HG03442 (cell line): ENCODE data around the gene RAB18.
"Not testable (repeated sequence)": the region's sequence is repeated elsewhere in the genome, so short reads cannot be mapped to it uniquely, and the experiment has no call there.

ENCODE experiments used
- ATAC-seq: cut with Tn5 transposase; IDR thresholded peaks from one replicate; pipeline ENCODE4 v1.9.1; 2021; ENCODE audit warnings: mild to moderate bottlenecking, moderate library complexity; ENCODE audit not compliant: unreplicated experiment

RAB18 gene

DNA sequence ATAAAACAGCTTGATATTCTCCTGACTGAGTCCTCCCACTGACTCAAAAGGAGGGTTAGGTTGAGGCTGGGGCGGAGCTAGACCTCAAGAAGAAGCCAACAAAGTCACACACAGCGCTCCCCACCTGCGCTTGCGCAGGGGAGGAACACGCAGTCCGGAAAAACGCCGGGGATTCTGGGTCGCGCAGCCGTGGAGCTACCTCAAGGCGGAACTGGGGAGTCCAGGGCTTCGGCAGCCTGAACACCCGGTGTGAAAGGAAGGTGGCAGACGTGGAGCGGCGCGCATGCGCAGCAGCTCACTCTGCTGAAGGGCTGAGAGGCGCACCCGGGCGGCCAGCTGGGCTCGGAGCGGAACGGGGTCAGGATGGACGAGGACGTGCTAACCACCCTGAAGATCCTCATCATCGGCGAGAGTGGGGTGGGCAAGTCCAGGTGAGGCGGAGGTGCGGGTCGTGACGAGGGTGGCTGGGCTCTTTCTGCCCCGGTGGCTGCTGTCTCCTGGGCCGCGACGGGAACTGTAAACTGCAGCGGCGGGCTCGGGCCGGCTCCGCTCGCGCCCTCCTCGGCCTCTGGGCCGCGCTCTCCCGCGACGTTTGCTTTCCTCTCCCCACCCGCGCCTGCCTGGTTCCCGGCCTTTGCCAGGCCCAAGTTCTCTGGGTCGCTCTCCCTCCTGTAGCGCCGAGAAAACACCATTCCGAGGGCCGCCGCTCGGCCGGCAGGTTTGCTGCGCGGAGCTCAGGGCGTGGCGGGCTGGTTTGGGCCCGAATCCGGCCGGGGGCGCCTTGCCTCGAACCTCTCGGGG is at the start of gene RAB18:
RAB18 (plus strand) TSS at position 298 of the 801 bp plus-strand sequence; CDS start at position 364, 66 bp downstream.
- peak; percentile 96 for ATAC-seq

DNA sequence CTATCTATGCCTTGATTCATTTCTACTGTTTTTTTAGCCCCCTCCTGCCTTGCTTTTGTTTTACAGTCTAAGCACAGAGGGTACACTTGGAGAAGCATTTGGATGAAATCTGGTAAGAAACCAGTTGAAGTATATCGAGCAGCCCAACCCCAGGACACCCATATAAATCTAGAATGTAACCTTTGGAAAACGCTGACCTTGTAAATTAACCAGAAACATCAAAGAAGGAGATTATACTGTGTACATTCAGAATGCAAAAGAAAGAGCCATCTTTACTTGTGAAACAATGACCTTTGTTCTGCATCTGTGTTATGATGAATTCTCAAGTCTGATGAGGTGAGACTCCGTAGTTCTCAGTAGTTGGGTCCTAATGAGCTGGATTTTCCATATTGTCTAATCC is 49.3 kb upstream of the RAB18 start:
- ATAC-seq, result no peak

DNA sequence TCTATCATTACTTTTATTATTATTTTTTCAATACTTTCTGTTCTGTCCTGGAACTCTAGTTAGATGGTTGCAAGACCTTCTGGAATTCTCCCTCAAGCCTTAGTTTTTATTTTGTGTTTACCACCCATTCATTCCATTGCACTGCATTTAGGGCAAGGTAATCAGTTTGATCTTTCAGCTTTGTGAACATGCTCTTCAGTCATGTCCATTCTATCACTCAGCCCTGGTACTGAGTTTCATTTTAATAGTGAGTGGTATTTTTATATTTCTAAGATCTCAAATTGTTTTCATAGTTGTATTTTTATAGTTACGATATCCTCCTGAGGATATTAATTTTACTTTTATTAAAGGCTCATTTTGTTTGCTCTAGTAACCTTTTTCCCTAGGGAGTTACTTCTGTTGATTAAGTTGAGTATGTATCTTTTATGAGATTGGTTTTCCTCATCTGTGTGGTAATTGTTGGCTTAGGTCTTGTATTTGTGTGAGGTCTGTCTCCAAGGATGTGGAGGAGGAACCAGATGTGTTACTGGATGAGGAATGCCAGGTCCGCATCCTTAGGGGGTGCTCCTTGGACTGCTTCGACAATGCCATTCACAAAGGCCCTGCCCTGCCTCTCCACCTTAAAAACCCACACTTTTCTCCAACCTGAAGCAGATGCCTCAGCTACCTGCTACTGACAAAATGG is 46.7 kb upstream of the RAB18 start:
- ATAC-seq, result no peak

DNA sequence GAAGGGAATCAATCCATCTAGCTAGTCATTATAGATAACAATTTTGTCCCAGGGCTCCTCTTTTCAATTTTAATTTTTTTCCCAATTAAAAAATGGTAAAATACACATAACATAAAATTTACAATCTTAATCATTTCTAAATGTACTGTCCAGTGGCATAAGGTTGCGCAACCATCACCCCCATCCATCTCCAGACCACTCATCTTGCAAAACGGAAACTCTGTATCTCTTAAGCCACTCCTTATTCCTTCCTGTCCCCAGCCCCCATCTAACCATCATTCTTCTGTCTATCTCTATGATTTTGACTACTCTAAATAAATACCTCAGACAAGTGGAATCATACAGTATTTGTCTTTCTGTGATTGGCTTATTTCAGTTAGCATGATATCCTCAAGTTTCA is 46.1 kb upstream of the RAB18 start:
- ATAC-seq, result no peak

DNA sequence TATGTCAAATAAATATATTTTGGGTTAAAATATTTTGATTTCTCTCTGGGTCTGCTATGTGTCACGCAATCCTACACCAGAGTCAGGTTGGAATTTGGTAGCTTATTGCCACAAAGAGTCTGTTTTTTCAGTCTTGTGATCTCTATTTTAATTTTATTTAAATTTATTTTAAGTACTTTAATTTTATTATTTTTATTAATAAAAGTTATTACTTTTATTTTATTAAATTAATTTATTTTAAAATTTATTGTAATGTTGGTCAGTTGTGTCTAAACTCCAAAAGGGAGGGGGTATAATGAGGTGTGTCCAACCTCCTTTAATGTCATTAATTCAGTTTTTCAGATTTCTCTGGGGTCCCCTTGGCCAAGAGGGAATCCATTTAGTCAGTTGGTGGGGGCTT is 42.8 kb upstream of the RAB18 start:
- no peak for ATAC-seq

DNA sequence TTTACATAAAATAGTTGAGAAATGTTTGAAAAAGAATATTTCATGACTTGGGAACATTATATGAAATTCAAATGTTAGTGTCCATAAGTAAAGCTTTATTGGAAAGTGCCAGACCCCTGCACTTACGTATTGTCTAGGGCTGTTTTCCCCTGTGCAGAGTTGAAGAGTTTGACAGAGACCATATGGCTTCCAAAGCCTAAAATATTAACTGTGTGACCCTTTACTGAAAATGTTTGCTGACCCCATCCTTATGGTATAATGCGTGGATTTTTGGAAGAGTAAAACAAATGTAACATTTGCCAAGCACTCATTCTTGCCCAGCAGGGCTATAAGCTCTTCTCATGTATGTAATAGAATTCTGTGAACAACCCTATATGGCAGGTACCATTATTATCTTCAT is 40.1 kb upstream of the RAB18 start:
- no peak for ATAC-seq

DNA sequence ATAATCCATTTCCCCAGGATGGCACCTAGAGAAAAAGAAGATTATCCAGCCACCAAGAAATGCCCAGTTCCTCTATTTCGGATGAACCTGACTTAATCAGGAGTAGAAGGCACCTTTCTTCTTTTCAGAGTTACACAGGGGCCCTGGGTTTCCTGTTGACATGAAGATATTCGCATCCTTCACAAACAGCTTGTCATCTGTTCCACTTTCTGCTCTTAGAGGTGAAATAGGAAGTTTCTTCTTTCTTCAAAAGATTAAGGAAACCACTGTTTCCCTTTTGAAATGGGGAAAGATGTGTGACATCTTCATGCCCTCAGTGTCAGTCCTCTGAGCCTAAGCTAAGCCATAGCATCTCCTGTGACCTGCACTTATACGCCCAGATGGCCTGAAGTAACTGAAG is 39.1 kb upstream of the RAB18 start:
- ATAC-seq, result peak; percentile 47

DNA sequence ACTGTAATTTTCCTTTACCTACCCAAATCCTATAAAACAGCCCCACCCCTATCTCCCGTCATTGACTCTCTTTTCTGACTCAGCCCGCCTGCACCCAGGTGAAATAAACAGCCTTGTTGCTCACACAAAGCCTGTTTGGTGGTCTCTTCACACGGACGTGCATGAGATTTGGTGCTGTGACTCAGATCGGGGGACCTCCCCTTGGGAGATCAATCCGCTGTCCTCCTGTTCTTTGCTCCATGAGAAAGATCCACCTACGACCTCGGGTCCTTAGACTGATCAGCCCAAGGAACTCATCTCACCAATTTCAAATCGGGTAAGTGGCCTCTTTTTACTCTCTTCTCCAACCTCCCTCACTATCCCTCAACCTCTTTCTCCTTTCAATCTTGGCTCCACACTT is 38.5 kb upstream of the RAB18 start:
- ATAC-seq, result not testable (repeated sequence)

DNA sequence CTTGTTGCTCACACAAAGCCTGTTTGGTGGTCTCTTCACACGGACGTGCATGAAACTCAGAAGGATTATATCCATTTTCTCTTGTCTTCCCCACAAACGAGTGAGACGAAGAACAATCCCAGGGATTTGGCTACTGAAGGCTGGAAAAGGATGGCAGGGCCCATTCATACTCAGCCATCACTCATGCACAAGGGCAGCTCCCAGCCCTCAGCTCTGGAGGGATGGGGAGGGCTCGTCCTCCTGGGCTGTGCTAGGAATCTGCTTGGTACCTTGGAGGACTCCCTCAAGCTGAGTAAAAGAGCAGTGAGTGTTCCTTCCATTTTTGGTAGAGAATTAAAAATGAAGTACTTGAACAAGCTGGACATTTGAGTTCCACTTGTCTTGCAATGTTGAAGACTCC is 33.2 kb upstream of the RAB18 start:
- ATAC-seq, result no peak

DNA sequence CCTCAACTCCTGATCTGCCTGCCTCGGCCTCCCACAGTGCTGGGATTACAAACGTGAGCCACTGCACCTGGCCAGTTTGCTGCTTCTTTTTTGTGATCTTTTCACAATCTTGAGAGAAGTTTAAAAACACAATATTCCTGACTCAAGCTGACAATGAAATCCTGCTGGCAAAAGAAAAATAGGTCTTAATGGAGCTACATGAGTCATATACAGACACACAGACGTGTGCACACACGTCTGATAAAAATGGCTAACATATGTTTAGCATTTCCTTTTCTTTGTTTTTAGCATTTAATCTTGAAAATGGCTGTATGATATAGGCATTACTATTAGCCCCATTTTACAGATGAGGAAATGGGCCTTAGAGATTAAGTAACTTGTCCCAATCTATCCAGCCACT is 29.4 kb upstream of the RAB18 start:
- no peak for ATAC-seq

DNA sequence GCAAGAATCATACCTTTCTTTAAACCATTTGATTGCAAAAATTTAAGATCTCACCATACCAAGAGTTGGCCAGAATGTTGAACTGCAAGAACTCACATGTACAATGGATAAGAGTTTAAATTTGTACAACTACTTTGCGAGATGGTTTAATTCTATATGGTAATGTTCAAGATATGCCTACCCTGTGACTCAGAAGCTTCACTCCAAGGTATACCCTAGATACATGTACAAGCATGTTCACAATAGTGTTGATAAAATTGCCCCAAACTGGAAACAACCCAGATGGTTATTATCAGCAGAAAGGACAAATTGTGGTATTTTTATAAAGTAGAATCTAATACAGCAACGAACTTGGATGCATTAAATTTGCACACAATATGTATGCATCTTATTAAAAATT is 25.1 kb upstream of the RAB18 start:
- no peak for ATAC-seq

DNA sequence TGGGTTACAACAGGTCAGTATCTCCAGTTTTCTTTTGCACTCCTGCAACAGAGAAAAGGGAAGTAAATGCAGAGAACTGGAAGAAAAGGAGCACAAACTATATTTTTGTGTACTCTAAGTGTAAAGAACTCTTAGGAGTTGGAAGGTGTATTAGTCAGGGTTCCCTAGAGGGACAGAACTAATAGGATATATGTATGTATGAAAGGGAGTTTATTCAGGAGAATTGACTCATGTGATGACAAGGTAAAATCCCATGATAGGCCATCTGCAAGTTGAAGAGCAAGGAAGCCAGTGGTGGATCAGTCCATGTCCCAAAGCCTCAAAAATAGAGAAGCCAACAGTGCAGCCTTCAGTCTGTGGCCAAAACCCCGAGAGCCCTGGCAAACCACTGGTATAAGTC is 22.6 kb upstream of the RAB18 start:
- no peak for ATAC-seq

DNA sequence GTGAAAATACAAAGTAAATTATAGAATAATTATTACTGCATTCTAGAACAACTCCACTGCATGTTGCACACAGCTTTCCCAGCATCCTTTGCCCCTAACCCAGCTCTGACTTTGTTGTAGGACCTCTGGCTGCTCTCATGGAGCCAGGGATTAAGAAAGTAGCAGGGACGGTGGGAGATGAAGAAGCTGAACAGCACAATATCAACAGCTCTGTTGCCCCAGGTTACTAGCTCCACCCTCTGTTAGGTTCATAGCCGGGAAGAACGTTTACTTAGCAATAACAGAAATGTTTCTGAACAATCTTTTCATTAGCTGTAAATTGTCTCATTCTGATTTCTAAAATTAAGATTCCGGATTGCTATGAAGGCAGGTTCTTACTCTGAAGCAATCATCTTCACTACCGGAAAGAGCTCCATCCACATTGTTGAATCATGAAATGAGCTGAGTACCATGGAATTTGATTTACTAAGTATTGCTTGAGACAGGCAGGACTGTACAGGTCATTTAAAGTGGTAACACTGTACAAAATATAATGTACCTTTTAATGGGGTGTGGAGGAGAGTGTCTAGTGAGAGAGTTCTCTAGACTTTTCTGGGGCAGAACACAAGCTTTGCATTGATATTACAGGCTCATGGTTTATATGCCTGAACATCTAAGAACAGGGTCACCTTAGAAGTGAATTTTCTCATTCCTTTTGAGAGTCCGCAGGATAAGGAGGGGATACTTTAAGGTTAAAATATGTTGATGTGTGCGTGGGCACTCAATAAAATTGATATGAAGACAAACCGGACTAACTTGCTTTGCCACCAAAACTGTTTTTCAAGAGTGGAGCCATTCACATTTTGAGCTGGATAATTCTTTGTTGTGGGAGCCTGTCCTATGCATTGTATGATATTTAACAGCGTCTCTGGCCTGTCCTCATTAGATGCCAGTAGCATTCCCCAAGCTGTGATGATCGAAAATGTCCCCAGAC is 20.8 kb upstream of the RAB18 start:
- no peak for ATAC-seq

DNA sequence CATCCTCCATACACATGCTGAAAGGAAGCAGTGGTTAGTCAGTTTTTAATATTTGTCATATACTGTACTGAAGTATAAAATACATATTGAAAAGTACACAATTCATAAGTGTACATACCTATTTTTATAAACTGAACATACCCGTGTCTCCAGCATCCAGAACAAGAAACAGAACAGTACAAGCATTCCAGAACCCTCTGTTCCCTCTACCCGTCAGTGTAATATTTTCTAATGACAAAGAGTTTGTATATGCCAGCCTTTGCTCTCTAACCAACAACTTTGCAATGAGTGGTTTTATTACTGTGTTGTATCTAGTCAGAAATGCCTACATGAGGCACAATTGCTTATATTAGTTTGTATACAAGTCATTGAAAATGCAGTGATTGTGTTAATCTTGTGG is 18.7 kb upstream of the RAB18 start:
- no peak for ATAC-seq

DNA sequence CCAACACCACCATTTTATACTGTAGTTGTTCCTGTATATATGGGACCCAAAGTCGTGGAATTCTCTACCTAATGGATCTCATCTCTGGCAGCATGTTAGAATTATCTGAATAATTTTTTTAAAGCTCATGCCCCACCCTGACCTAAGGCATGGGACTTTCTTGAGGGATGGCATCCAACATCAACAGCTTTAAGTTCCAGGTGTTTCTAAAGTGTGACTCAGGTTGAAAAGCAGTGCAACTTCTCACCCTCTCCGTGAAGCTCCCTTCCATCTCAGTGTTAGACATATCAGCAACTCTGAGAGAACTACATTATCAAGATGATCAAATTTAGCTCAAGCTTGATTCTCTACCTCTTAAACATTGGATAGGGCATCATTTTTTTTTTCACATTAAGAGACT is 18.1 kb upstream of the RAB18 start:
- no peak for ATAC-seq

DNA sequence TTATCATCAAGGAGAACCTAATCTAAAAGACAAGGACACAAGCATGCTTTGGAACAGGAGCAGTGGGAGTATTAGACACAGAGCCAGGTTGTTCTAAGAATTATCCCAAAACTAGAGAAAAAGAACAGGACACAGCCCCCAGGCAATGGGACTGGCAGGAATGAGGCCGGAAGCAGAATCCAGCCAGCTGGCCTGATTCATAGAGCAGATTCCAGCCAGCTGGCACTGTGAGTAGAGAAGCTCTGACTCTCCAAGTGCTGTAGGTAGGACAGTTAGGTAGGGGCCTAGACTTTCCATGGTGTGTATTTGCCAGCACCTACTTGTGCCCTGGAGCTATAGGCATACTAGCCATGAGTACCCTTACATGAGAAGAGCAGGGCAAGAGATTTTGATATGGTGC is 13.3 kb upstream of the RAB18 start:
- ATAC-seq, result no peak

DNA sequence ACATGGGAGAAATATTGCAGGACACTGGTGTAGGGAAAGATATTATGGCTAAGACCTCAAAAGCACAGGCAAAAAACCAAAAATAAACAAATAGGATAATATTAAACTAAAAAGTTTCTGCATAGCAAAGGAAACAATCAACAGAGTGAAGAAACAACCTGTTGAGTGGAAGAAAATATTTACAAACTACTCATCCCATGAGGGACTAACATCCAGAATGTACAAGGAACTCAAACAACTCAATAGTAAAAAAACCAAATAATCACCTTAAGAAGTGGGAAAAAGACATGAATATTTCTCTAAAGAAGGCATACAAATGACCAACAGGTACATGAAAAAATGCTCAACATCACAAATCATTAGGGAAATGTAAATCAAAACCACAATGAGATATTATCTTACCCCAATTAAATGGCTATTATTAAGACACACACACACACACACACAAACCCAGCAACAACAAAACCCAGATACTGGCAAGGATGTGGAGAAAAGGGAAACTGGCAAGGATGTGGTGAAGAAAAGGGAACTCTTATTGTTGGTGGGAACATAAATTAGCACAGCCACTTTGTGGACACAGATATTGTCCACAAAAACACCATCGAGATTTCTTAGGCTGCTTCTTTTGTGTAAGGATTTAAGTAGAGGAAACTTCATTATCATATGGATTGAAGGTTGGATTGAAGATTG is 9.8 kb upstream of the RAB18 start:
- no peak for ATAC-seq

DNA sequence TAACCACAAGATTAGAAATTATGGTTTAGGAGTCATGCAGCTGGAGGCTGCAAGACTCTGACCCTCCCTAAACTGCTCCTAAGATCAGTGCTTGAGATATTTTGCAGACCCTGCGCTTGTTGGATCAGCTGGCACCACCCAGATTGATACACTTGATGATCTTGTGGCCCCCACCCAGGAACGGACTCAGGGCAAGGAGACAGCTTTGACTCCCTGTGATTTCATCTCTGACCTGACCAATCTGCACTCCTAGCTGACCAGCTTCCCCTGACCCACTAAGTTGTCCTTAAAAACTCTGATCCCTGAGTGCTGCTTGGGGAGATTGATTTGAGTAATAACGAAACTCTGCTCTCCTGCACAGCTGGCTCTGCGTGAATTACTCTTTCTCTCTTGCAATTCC is 8.0 kb upstream of the RAB18 start:
- ATAC-seq, result no peak

DNA sequence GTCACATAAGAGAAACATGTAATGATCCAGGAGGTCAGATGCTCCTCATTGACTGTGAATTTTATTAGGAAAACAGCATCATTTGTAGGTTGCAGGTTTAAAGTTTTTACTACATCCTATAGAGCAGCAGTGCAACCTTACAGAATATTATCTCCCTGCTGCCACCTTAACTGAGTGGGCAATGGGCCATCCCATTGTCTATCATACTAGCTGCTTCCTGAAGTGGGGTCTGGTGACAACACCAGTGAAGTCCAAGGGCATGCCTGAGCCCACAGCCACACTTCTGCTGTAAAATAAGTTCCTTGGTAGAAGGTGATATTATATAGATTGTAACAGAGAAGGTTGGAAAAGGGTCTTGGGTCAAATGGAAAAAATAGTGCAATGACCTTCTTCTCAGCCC is 4.0 kb upstream of the RAB18 start:
- ATAC-seq, result no peak

DNA sequence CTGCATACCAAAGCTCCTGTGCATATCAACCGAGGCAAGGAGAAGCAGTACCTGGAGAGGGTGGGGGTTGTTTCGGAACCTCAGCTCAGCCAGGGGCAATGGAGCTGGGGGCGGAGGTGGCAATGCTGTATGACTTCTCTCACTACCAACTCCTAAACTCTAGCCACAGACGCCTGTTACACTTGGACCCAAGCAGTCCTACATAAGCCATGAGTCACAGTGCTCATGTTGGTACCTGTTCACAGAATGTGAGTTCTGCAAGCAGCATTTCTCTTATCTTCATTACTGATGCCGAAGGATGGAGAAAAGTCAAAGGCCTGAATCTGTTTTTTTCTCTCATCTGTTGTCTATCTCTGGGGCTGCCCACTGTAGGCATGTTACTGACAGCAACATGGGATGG is 3.2 kb upstream of the RAB18 start:
- ATAC-seq, result no peak

DNA sequence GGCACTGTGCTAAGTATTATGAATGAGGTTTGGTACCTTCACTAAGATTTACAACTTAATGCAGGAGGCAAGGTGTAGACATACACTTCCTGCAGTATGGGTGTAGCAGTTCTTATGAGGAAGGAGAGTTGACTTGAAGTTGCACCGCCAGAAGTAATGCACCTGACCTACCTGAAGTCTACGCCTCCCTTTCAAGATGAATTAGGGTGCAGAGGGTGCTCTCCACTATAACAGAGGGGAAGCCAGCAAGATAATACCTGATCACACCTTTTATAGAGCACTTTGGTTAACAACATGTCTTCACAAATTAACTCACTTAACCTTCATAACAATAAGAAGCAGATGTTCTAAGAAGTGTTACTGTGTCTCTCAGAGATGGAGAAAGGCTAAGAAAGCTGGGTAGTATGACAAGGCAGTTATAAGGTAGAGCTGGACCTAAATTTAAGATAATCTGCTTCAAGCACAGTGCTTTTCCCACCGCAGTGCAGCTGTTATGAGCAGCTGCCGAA is 552 bp upstream of the RAB18 start:
- ATAC-seq, result no peak
